SK-N-SH (cell line): ENCODE data around the gene LLGL2. TPM values are rescaled to one million over a fixed set of nuclear protein-coding genes. Genes with fewer than 3 reads are reported as not detected.
"Not testable (repeated sequence)": the region's sequence is repeated elsewhere in the genome, so short reads cannot be mapped to it uniquely, and the experiment has no call there.

Experiments used
- CTCF ChIA-PET: fragments of 300-600, 350-600 bp; formaldehyde crosslinking; extraction: SDS; loops from one replicate; lab custom pipeline; 2021; lab: Yijun Ruan, JAX
- POLR2A ChIA-PET: fragments of 350-600 bp; sonication (Branson Sonifier 250); formaldehyde crosslinking; extraction: SDS; loops from one replicate; lab custom pipeline; 2020; ENCODE audit warnings: antibody characterized with exemption, inconsistent platforms; lab: Yijun Ruan, JAX
- DNase-seq: peaks from one replicate; pipeline ENCODE4 v3.0.0; 2012
- H2AFZ ChIP-seq: fragments of 200-600 bp; sonication (generic); 2 replicates; pipeline ENCODE4 v1.8.1; 2016; ENCODE audit warnings: antibody characterized with exemption, mild to moderate bottlenecking, low read depth
- H3F3A ChIP-seq: fragments of 200-600 bp; sonication (generic); replicated peaks from 2 replicates; pipeline ENCODE3; 2016; ENCODE audit warnings: antibody characterized with exemption, mild to moderate bottlenecking; ENCODE audit not compliant: insufficient read depth
- H3K27ac ChIP-seq, 2 experiments: fragments of 200-500 bp in 1 of 2; fragments of 200-600 bp in 1 of 2; sonication (Bioruptor generic) in 1 of 2; sonication (generic), shearing (Covaris generic) in 1 of 2; 2 replicates each; pipeline versions ENCODE4 v1.5.1 to v1.6.1; 2014 to 2016; ENCODE audit warnings: low read depth in 2 of 2, inconsistent platforms in 1 of 2, low read length in 1 of 2, mild to moderate bottlenecking in 1 of 2, mixed read lengths in 1 of 2
- H3K27me3 ChIP-seq: fragments of 200-600 bp; sonication (generic), shearing (Covaris generic); 2 replicates; pipeline ENCODE4 v1.6.1; 2016; ENCODE audit warnings: mixed run types; ENCODE audit not compliant: insufficient read depth
- H3K36me3 ChIP-seq, 2 experiments: fragments of 200-500 bp in 1 of 2; fragments of 200-600 bp in 1 of 2; sonication (Bioruptor generic) in 1 of 2; sonication (generic) in 1 of 2; replicated peaks in 1 of 2; 2 replicates each; pipeline versions ENCODE3 to v1.5.1; 2014 to 2016; ENCODE audit warnings: low read length in 1 of 2, mild to moderate bottlenecking in 1 of 2; ENCODE audit not compliant: insufficient read depth in 2 of 2, control insufficient read depth in 1 of 2
- H3K4me1 ChIP-seq, 2 experiments: fragments of 200-500 bp in 1 of 2; fragments of 200-600 bp in 1 of 2; sonication (Bioruptor generic) in 1 of 2; sonication (generic), shearing (Covaris generic) in 1 of 2; 2 replicates each; pipeline versions ENCODE4 v1.5.1 to v1.6.1; 2014 to 2016; ENCODE audit warnings: low read depth in 1 of 2, low read length in 1 of 2, mixed run types in 1 of 2; ENCODE audit not compliant: insufficient read depth in 2 of 2, control insufficient read depth in 1 of 2
- H3K4me2 ChIP-seq: fragments of 200-600 bp; sonication (generic), shearing (Covaris generic); 2 replicates; pipeline ENCODE4 v1.6.1; 2017; ENCODE audit warnings: mixed run types
- H3K4me3 ChIP-seq, 2 experiments: fragments of 200-500 bp in 1 of 2; fragments of 200-600 bp in 1 of 2; sonication (Bioruptor generic) in 1 of 2; sonication (generic), shearing (Covaris generic) in 1 of 2; 2 replicates each; pipeline versions ENCODE4 v1.5.1 to v1.8.1; 2014 to 2016; ENCODE audit warnings: low read depth in 2 of 2, inconsistent platforms in 1 of 2, low read length in 1 of 2, mild to moderate bottlenecking in 1 of 2, mixed read lengths in 1 of 2, moderate library complexity in 1 of 2
- H3K79me2 ChIP-seq: fragments of 200-600 bp; sonication (generic); 2 replicates; pipeline ENCODE4 v1.8.1; 2017; ENCODE audit warnings: mild to moderate bottlenecking; ENCODE audit not compliant: insufficient read depth
- H3K9ac ChIP-seq: fragments of 200-600 bp; sonication (generic); 2 replicates; pipeline ENCODE4 v1.6.1; 2017; ENCODE audit warnings: mixed run types
- H3K9me2 ChIP-seq: fragments of 200-600 bp; sonication (generic); 2 replicates; pipeline ENCODE4 v1.6.1; 2017; ENCODE audit warnings: mixed run types
- H3K9me3 ChIP-seq: fragments of 200-600 bp; sonication (generic); 2 replicates; pipeline ENCODE4 v1.6.1; 2017; ENCODE audit warnings: mixed run types, mild to moderate bottlenecking, moderate library complexity
- H4K20me1 ChIP-seq: fragments of 200-600 bp; sonication (generic); 2 replicates; pipeline ENCODE4 v1.6.1; 2017; ENCODE audit warnings: mild to moderate bottlenecking, mixed run types; ENCODE audit not compliant: insufficient read depth
- ELF1 ChIP-seq: IDR thresholded peaks from 2 replicates; pipeline ENCODE4 v1.4.0; 2012
- FOXJ3 ChIP-seq: sonication (generic); formaldehyde crosslinking; IDR thresholded peaks from 2 replicates; pipeline ENCODE4 v1.5.1; 2020; ENCODE audit warnings: mild to moderate bottlenecking, missing genetic modification reagents
- FOXM1 ChIP-seq: IDR thresholded peaks from 2 replicates; pipeline ENCODE4 v1.4.0; 2012; ENCODE audit warnings: low read depth, mild to moderate bottlenecking
- GATA2 ChIP-seq: sonication (generic); formaldehyde crosslinking; IDR thresholded peaks from 2 replicates; pipeline ENCODE4 v1.5.0; 2020; ENCODE audit warnings: mild to moderate bottlenecking, missing genetic modification reagents
- MEF2A ChIP-seq: IDR thresholded peaks from 2 replicates; pipeline ENCODE4 v1.4.0; 2012; ENCODE audit warnings: low read depth, borderline replicate concordance
- MXI1 ChIP-seq: IDR thresholded peaks from 2 replicates; pipeline ENCODE4 v1.6.1; 2012; ENCODE audit warnings: mild to moderate bottlenecking, low read depth, low read length, improper control_type of control experiment
- NRF1 ChIP-seq: IDR thresholded peaks from 2 replicates; pipeline ENCODE4 v1.6.1; 2012; ENCODE audit warnings: low read depth, mild to moderate bottlenecking, low read length
- RFX5 ChIP-seq: IDR thresholded peaks from 2 replicates; pipeline ENCODE4 v1.6.1; 2012; ENCODE audit warnings: mild to moderate bottlenecking, improper control_type of control experiment, low read length
- SIN3A ChIP-seq: IDR thresholded peaks from 2 replicates; pipeline ENCODE4 v1.6.1; 2012; ENCODE audit warnings: low read depth, mild to moderate bottlenecking, low read length, moderate library complexity, borderline replicate concordance
- TAF1 ChIP-seq: IDR thresholded peaks from 2 replicates; pipeline ENCODE4 v1.6.1; 2012; ENCODE audit warnings: low read depth, mild to moderate bottlenecking, low read length, moderate library complexity, borderline replicate concordance
- USF2 ChIP-seq: fragments of 150-350 bp; IDR thresholded peaks from 2 replicates; pipeline ENCODE4 v1.6.1; 2017; ENCODE audit warnings: antibody characterized with exemption, low read length, low read depth, borderline replicate concordance
- WGBS: methylation state at CpG from one replicate; pipeline ENCODE4 v1.1.6; 2017; ENCODE audit warnings: low lambda C conversion rate; 5-methylcytosine and 5-hydroxymethylcytosine counted together
- polyA plus RNA-seq, 3 experiments: library from polyadenylated mRNA; depleted of rRNA; stranded (reverse); fragments of >200 nt; gene quantifications; 2 replicates each; pipeline ENCODE4 v1.2.3, GENCODE V29; 2012
- TF ChIP-seq, protein P1 (sequence below): IDR thresholded peaks from 2 replicates; pipeline ENCODE4 v1.4.0; 2012; ENCODE audit warnings: low read depth, borderline replicate concordance

The LLGL2 gene
- polyA plus RNA-seq, 1 of the 3 experiments (the other 2 are of a cell fraction): 6.7 TPM

- no peak for TF ChIP-seq ELF1
- TF ChIP-seq, protein P1, sequence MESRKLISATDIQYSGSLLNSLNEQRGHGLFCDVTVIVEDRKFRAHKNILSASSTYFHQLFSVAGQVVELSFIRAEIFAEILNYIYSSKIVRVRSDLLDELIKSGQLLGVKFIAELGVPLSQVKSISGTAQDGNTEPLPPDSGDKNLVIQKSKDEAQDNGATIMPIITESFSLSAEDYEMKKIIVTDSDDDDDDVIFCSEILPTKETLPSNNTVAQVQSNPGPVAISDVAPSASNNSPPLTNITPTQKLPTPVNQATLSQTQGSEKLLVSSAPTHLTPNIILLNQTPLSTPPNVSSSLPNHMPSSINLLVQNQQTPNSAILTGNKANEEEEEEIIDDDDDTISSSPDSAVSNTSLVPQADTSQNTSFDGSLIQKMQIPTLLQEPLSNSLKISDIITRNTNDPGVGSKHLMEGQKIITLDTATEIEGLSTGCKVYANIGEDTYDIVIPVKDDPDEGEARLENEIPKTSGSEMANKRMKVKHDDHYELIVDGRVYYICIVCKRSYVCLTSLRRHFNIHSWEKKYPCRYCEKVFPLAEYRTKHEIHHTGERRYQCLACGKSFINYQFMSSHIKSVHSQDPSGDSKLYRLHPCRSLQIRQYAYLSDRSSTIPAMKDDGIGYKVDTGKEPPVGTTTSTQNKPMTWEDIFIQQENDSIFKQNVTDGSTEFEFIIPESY: no peak
These were observed 7.3 kb upstream of the LLGL2 start (continued) for GRCh38 chr17:75518201-75518600.

GRCh38 chr17:75518983-75519537 is 6.4 kb upstream of the LLGL2 start:
- Histone ChIP-seq H3K79me2 (peaks cover 11% of the 10 kb centered on the region; the same call in 1 of the 2 replicates), H3K27me3 (no peaks in the 10 kb centered on the region), H3K9me2 (no peaks in the 10 kb centered on the region), H3K36me3 (peaks cover 13 to 19% of the 10 kb centered on the region in 2 experiments), H3K27ac (no peak overlapping the region), H3K4me3 (no peak overlapping the region), H4K20me1 (peaks cover 11% of the 10 kb centered on the region), H3K4me1 (peaks cover 0 to 18% of the 10 kb centered on the region in 2 experiments; a peak in 1 of 4 replicates), H3K4me2 (no peak overlapping the region), H2AFZ (no peak overlapping the region), H3K9ac (no peak overlapping the region), H3K9me3 (no peaks in the 10 kb centered on the region), H3F3A (peaks cover 7% of the 10 kb centered on the region)
- CTCF ChIA-PET: interaction anchor here (0.7 to 4.2 kb wide), 13 partner anchors 16 to 774 kb away, joined by 3 to 37 read pairs (median 3); partner anchors contain the start of genes MIF4GD and SMIM5
- TF ChIP-seq RFX5 (no peak), FOXM1 (no peak), TAF1 (no peak), USF2 (no peak), SIN3A (no peak), MEF2A (no peak), MXI1 (no peak), FOXJ3 (CRISPR knock-in tag) (no peak), GATA2 (no peak), NRF1 (no peak)
- WGBS: 94% methylated on average over 9 of the region's 9 CpGs
- POLR2A ChIA-PET: no interaction called here
- no peak for DNase-seq

GRCh38 chr17:75520413-75520812 is 5.1 kb upstream of the LLGL2 start:
- H3K27ac ChIP-seq, H3K9me3 ChIP-seq, DNase-seq, H3F3A ChIP-seq, H3K9me2 ChIP-seq, H3K4me3 ChIP-seq, H3K27me3 ChIP-seq, H3K4me2 ChIP-seq, H3K9ac ChIP-seq, H3K79me2 ChIP-seq, POLR2A ChIA-PET, H2AFZ ChIP-seq: not testable (repeated sequence)
- H3K4me1 ChIP-seq: peaks cover 0 to 18% of the 10 kb centered on the region in 2 experiments; a peak in 1 of 4 replicates
- H4K20me1 ChIP-seq: peaks cover 13% of the 10 kb centered on the region; the same call in 1 of the 2 replicates
- CTCF ChIA-PET: interaction anchor here (1.3 to 4.0 kb wide), 4 partner anchors 112 to 250 kb away, joined by 3 to 13 read pairs (median 8); partner anchors contain the start of gene MIF4GD
- WGBS: 95% methylated on average over 8 of the region's 8 CpGs
- peaks cover 13 to 19% of the 10 kb centered on the region in 2 experiments for H3K36me3 ChIP-seq
